ENCODE measurements around the gene NKAIN2.

DNA sequence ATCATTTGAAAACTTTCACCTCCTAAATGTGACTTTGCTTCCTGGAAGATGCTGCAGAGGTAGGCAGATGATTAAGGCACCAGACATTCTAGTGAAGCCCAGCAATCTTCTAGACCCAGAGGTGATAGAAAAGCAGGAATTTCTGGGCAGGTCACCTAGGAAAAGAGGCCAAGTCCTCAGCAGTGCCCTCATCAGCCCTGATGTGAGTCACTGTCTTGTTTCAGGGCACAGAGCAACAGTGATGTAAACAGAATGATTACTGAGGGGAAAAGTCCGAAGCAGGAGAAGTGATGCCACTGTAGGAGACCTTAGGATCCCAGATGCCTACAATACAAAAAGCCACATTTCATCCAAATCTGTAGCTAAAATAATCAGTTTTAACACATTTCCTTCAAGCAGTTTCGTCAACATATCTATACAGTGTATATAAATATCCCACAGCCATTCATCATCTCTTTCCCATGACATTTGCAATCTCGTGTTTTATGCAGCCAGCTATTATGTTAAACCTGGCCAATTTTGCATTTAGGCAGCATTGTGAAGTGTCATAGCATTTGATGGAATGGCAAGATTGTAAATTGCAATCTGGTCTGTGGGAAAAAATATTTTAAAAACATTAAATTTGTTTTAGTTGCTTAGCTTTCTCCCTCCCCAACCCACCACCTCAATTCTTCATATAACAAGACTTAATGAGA lies 757.4 kb downstream of the NKAIN2 start:
- TF ChIP-seq CTCF (IDR thresholded peaks at IDR 0.05) (no peak), ZFX (IDR thresholded peaks at IDR 0.05; ENCODE audit: borderline replicate concordance) (no peak)

All from 22Rv1 (cell line).